ENCODE results near the gene TENM3.

Gene TENM3

DNA sequence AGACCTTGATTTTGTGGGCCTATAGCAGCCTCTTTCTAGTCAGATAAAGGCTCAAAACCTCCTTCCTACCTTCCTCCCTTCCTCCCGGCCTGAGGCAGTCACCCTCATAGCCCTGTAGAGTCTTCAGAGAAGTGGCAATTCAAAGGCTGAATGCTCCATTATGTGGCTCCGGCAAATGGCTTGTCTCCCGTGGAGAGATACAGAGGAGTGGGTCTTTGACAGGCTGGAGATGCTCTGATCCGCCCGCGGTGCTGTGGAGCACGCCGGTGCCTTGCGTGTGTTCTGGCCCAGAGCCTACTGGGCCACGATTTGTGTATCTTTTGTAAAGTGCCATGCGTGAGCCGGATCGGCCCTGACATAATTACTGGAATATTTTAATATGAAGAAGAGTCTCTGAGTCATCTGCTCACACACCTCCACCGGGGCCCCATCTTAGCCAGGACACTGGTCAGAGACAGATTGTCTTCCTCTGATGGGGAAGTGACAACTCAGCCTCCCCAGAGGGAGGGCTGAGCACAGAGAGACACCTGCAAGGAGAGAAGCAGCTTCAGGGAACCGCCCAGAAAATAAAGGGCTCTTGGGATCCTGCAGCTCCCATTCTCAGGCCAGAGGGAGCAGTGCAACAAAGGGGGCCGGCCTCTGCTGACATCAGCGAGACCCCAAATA is 585.3 kb downstream of the TENM3 start:
- H3K27ac ChIP-seq (ENCODE audit: low read length), result no peak overlapping the region
- H3K4me2 ChIP-seq (ENCODE audit: insufficient read depth, low read length), result no peak overlapping the region
- no peaks in the 10 kb centered on the region for H3K9me3 ChIP-seq (ENCODE audit: insufficient read depth, low read length, severe bottlenecking)
- H3K36me3 ChIP-seq (ENCODE audit: insufficient read depth, low read length), result no peaks in the 10 kb centered on the region
- TF ChIP-seq, protein P1, sequence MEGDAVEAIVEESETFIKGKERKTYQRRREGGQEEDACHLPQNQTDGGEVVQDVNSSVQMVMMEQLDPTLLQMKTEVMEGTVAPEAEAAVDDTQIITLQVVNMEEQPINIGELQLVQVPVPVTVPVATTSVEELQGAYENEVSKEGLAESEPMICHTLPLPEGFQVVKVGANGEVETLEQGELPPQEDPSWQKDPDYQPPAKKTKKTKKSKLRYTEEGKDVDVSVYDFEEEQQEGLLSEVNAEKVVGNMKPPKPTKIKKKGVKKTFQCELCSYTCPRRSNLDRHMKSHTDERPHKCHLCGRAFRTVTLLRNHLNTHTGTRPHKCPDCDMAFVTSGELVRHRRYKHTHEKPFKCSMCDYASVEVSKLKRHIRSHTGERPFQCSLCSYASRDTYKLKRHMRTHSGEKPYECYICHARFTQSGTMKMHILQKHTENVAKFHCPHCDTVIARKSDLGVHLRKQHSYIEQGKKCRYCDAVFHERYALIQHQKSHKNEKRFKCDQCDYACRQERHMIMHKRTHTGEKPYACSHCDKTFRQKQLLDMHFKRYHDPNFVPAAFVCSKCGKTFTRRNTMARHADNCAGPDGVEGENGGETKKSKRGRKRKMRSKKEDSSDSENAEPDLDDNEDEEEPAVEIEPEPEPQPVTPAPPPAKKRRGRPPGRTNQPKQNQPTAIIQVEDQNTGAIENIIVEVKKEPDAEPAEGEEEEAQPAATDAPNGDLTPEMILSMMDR (IDR thresholded peaks at IDR 0.05; ENCODE audit: borderline replicate concordance, extremely low read depth, low read length, poor library complexity, severe bottlenecking), result no peak
- TF ChIP-seq EZH2 (IDR thresholded peaks at IDR 0.05; ENCODE audit: borderline replicate concordance, low read depth, low read length, severe bottlenecking), result no peak
- no peaks in the 10 kb centered on the region for H3K27me3 ChIP-seq (ENCODE audit: insufficient read depth, low read length, poor library complexity)
- no peak for ATAC-seq (ENCODE audit: insufficient read depth, low read depth)
- no peaks in the 10 kb centered on the region for H3K79me2 ChIP-seq (ENCODE audit: insufficient read depth, low read length)
- H3K4me1 ChIP-seq (ENCODE audit: insufficient read depth, low read length), result no peaks in the 10 kb centered on the region
- H3K4me3 ChIP-seq (ENCODE audit: low read depth in 1 of 2, low read length in 2 of 2), result no peak overlapping the region
- H3K9ac ChIP-seq (ENCODE audit: low read depth, low read length), result no peak overlapping the region
- H2AFZ ChIP-seq (ENCODE audit: low read depth, low read length), result no peak overlapping the region
- DNase-seq, result no peak
- no peaks in the 10 kb centered on the region for H4K20me1 ChIP-seq (ENCODE audit: insufficient read depth, low read length)

DNA sequence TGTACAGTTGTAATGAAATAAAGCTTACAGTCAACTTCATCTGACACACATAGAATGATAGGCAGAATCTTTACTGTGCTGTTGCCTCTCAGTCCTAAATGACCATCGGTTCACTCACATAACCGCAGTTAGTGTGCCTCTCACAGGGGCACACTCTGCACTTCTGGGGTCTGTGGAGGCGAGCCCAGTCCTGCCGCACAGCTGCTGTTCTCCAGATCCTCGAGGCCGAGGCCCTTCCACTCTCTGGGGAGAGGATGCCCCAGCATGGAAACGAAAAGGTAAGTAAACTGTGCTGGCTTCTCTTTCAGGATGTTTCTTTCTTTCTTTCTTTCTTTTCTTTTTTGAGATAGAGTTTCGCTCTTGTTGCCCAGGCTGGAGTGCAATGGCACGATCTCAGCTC is 586.0 kb downstream of the TENM3 start:
- no peaks in the 10 kb centered on the region for H4K20me1 ChIP-seq (ENCODE audit: insufficient read depth, low read length)
- no peak overlapping the region for H3K4me3 ChIP-seq (ENCODE audit: low read depth in 1 of 2, low read length in 2 of 2)
- H2AFZ ChIP-seq (ENCODE audit: low read depth, low read length), result no peak overlapping the region
- ATAC-seq (ENCODE audit: insufficient read depth, low read depth) (no peak), DNase-seq (no peak)
- no peak overlapping the region for H3K9ac ChIP-seq (ENCODE audit: low read depth, low read length)
- no peak overlapping the region for H3K27ac ChIP-seq (ENCODE audit: low read length)
- H3K27me3 ChIP-seq (ENCODE audit: insufficient read depth, low read length, poor library complexity), result no peaks in the 10 kb centered on the region
- no peaks in the 10 kb centered on the region for H3K9me3 ChIP-seq (ENCODE audit: insufficient read depth, low read length, severe bottlenecking)
- no peaks in the 10 kb centered on the region for H3K4me1 ChIP-seq (ENCODE audit: insufficient read depth, low read length)
- no peaks in the 10 kb centered on the region for H3K79me2 ChIP-seq (ENCODE audit: insufficient read depth, low read length)
- no peak for TF ChIP-seq EZH2 (IDR thresholded peaks at IDR 0.05; ENCODE audit: borderline replicate concordance, low read depth, low read length, severe bottlenecking)
- TF ChIP-seq, protein P1 (IDR thresholded peaks at IDR 0.05; ENCODE audit: borderline replicate concordance, extremely low read depth, low read length, poor library complexity, severe bottlenecking), result no peak
- no peak overlapping the region for H3K4me2 ChIP-seq (ENCODE audit: insufficient read depth, low read length)
- H3K36me3 ChIP-seq (ENCODE audit: insufficient read depth, low read length), result no peaks in the 10 kb centered on the region

DNA sequence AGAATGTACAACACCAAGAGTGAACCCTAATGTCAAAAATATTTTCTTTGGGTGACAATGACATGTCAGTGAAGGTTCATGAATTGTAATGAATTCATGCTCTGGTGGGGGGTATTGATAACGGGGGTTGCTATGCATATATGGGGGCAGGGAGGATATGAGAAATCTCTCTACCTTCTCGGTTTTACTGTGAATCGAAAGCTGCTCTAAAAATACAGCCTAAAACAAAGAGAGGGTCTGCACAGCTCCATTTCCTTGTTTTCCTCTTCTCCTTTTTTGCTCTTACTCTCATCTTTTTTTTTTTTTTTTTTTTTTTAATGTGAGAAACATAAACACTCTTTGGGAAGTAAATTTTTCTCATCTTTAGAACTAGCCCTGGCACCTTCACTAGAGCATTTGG is 588.2 kb downstream of the TENM3 start:
- no peak overlapping the region for H3K27ac ChIP-seq (ENCODE audit: low read length)
- no peak for ATAC-seq (ENCODE audit: insufficient read depth, low read depth)
- no peaks in the 10 kb centered on the region for H3K4me1 ChIP-seq (ENCODE audit: insufficient read depth, low read length)
- TF ChIP-seq, protein P1 (IDR thresholded peaks at IDR 0.05; ENCODE audit: borderline replicate concordance, extremely low read depth, low read length, poor library complexity, severe bottlenecking), result no peak
- no peak for TF ChIP-seq EZH2 (IDR thresholded peaks at IDR 0.05; ENCODE audit: borderline replicate concordance, low read depth, low read length, severe bottlenecking)
- H3K27me3 ChIP-seq (ENCODE audit: insufficient read depth, low read length, poor library complexity), result no peaks in the 10 kb centered on the region
- no peak overlapping the region for H2AFZ ChIP-seq (ENCODE audit: low read depth, low read length)
- no peaks in the 10 kb centered on the region for H3K9me3 ChIP-seq (ENCODE audit: insufficient read depth, low read length, severe bottlenecking)
- H3K9ac ChIP-seq (ENCODE audit: low read depth, low read length), result no peak overlapping the region
- no peak overlapping the region for H3K4me3 ChIP-seq (ENCODE audit: low read depth in 1 of 2, low read length in 2 of 2)
- H3K36me3 ChIP-seq (ENCODE audit: insufficient read depth, low read length), result no peaks in the 10 kb centered on the region
- no peak overlapping the region for H3K4me2 ChIP-seq (ENCODE audit: insufficient read depth, low read length)
- no peaks in the 10 kb centered on the region for H4K20me1 ChIP-seq (ENCODE audit: insufficient read depth, low read length)
- no peaks in the 10 kb centered on the region for H3K79me2 ChIP-seq (ENCODE audit: insufficient read depth, low read length)
- DNase-seq, result no peak
